Mammary epithelial cell (primary cell): Measurements from ENCODE around the gene CCDC148.

Experiments
- EZH2 ChIP-seq: IDR thresholded peaks from 2 replicates; pipeline ENCODE4 v1.6.1; 2012; ENCODE audit warnings: low read length, inconsistent platforms, borderline replicate concordance
- TF ChIP-seq, protein P1 (sequence below), 2 donors: IDR thresholded peaks in 1 of 2; conservative IDR thresholded peaks in 1 of 2; 2 replicates each; pipeline ENCODE4 v1.5.1; 2011 to 2012; ENCODE audit warnings: inconsistent platforms in 2 of 2, low read length in 2 of 2, mild to moderate bottlenecking in 2 of 2, control low read depth in 1 of 2, low read depth in 1 of 2; ENCODE audit not compliant: insufficient read depth in 1 of 2; ENCODE audit errors: extremely low read depth in 1 of 2

DNA sequence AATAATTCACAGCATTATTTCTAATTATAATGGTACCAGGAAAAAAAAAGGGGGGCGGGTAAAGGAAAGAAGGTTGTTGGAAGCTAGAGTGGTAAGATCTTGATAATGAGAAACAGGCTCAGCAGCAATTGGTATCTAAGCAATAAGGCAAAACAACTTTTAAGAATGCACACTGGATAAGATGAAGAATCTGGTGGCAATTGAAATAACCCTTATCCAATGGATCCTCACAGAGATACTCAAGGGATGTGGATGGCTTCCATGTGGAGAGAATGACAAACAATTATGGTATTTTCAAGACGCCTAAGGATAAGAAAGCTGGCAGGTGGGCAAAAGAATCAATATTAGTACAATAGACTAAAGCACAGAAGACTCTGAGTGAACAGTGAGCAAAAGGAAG is 201.3 kb downstream of the CCDC148 start:
- TF ChIP-seq, protein P1, sequence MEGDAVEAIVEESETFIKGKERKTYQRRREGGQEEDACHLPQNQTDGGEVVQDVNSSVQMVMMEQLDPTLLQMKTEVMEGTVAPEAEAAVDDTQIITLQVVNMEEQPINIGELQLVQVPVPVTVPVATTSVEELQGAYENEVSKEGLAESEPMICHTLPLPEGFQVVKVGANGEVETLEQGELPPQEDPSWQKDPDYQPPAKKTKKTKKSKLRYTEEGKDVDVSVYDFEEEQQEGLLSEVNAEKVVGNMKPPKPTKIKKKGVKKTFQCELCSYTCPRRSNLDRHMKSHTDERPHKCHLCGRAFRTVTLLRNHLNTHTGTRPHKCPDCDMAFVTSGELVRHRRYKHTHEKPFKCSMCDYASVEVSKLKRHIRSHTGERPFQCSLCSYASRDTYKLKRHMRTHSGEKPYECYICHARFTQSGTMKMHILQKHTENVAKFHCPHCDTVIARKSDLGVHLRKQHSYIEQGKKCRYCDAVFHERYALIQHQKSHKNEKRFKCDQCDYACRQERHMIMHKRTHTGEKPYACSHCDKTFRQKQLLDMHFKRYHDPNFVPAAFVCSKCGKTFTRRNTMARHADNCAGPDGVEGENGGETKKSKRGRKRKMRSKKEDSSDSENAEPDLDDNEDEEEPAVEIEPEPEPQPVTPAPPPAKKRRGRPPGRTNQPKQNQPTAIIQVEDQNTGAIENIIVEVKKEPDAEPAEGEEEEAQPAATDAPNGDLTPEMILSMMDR (conservative IDR thresholded peaks at IDR 0.05 in 1 of 2, IDR thresholded peaks at IDR 0.05 in 1 of 2; ENCODE audit: extremely low read depth in 1 of 2, insufficient read depth in 1 of 2, low read depth in 1 of 2, low read length in 2 of 2) = no peak
- no peak for TF ChIP-seq EZH2
